Heart left ventricle (tissue), 13 donors: ENCODE measurements around the gene LASP1.

Experiments
- POLR2A ChIP-seq, 2 donors: fragments of 450-650 bp; IDR thresholded peaks; one replicate each; pipeline ENCODE4 v1.6.1; 2017; ENCODE audit warnings: antibody characterized with exemption in 2 of 2, mild to moderate bottlenecking in 2 of 2, moderate library complexity in 2 of 2
- TF ChIP-seq, protein P1 (sequence below), 12 donors: fragments of 200-600 bp; sonication (generic) in 4 of 12; IDR thresholded peaks; one replicate each; pipeline versions ENCODE4 v1.5.0 to v1.8.0; 2018 to 2022; ENCODE audit warnings: antibody characterized with exemption in 12 of 12, mild to moderate bottlenecking in 5 of 12
- donor health status: ischemic (EF 13 %, LVEDD 7.1; RV severe dilation, severe dysfunction).
- donor health status: DM: no; HTN: yes; CAD: no.
- donor health status: DM: no; HTN: no; CAD: no.
- donor health status: ischemic (EF 25% LVEDD 6.9; RV normal size, moderate dysfunction).
- donor health status: ischemic (EF 25% LVEDD 5.7; RV mildly dilated, moderate dysfunction).
- donor health status: ischemic (EF 35%, LVEDD 5.7; RV mildly dilated, moderate dysfunction).
- donor health status: nonischemic (EF 11% LVEDD 7.7; RV severe dilation, severe dysfunction).
- donor health status: DM: yes; HTN: yes; CAD: no.
- donor health status: PGD.
- donor health status: ischemic (EF 29% LVEDD 5.4; RV normal size, mild dysfunction).
- donor health status: nonischemic (EF 23%, LVEDD 6.1; RV moderate dilation, normal function).

DNA sequence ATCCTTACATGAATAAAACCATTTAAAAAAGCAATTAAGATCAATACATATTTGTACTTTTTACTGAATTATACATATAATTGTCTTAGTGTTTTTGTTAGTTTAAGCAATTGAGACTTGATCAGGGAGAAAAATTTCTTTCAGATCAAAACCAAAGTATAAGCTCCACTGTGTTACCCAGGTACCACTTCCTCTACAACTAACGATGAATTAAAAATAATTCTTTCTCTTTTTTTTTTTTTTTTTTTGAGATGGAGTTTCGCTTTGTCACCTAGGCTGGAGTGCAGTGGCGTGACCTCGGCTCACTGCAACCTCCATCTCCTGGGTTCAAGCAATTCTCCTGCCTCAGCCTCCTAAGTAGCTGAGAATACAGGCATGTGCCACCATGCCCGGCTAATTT is 90.5 kb downstream of the LASP1 start:
- no peak for TF ChIP-seq POLR2A (IDR thresholded peaks at IDR 0.05)
- TF ChIP-seq, protein P1, sequence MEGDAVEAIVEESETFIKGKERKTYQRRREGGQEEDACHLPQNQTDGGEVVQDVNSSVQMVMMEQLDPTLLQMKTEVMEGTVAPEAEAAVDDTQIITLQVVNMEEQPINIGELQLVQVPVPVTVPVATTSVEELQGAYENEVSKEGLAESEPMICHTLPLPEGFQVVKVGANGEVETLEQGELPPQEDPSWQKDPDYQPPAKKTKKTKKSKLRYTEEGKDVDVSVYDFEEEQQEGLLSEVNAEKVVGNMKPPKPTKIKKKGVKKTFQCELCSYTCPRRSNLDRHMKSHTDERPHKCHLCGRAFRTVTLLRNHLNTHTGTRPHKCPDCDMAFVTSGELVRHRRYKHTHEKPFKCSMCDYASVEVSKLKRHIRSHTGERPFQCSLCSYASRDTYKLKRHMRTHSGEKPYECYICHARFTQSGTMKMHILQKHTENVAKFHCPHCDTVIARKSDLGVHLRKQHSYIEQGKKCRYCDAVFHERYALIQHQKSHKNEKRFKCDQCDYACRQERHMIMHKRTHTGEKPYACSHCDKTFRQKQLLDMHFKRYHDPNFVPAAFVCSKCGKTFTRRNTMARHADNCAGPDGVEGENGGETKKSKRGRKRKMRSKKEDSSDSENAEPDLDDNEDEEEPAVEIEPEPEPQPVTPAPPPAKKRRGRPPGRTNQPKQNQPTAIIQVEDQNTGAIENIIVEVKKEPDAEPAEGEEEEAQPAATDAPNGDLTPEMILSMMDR (IDR thresholded peaks at IDR 0.05): no peak
